Inflammatory macrophage treated with lipopolysaccharide for 4 hours (primary cell): ENCODE data around the gene SLC6A12.
"Not testable (repeated sequence)": the region's sequence is repeated elsewhere in the genome, so short reads cannot be mapped to it uniquely, and the experiment has no call there.

Source experiments
- DNase-seq: peaks from one replicate; pipeline ENCODE4 v3.0.0-alpha.2; 2020

The SLC6A12 gene

GRCh38 chr12:234019-234418 lies 20.1 kb upstream of the SLC6A12 start:
- DNase-seq: no peak

- DNase-seq: no peak
Measured at GRCh38 chr12:233615-233968, 19.6 kb upstream of the SLC6A12 start.

- DNase-seq: no peak
Measured at GRCh38 chr12:232731-233614, 19.0 kb upstream of the SLC6A12 start.

GRCh38 chr12:230925-231671 lies 17.1 kb upstream of the SLC6A12 start:
- DNase-seq: no peak

- DNase-seq: no peak
Measured at GRCh38 chr12:229441-230191, 15.7 kb upstream of the SLC6A12 start.

- no peak for DNase-seq
Measured at GRCh38 chr12:228846-229200, 14.9 kb upstream of the SLC6A12 start.

GRCh38 chr12:227923-228845 lies 14.2 kb upstream of the SLC6A12 start:
- DNase-seq: no peak

- DNase-seq: no peak
Measured at GRCh38 chr12:227286-227915, 13.4 kb upstream of the SLC6A12 start.

- no peak for DNase-seq
Measured at GRCh38 chr12:226401-226800, 12.4 kb upstream of the SLC6A12 start.

- no peak for DNase-seq
Measured at GRCh38 chr12:225012-225411, 11.1 kb upstream of the SLC6A12 start.

- DNase-seq: no peak
Measured at GRCh38 chr12:224330-224729, 10.4 kb upstream of the SLC6A12 start.

GRCh38 chr12:223841-224240 lies 9.9 kb upstream of the SLC6A12 start:
- no peak for DNase-seq

- no peak for DNase-seq
Measured at GRCh38 chr12:221736-222135, 7.8 kb upstream of the SLC6A12 start.

GRCh38 chr12:220946-221550 lies 7.1 kb upstream of the SLC6A12 start:
- no peak for DNase-seq

GRCh38 chr12:220491-220890 lies 6.5 kb upstream of the SLC6A12 start:
- DNase-seq: no peak

- peak; percentile 89 for DNase-seq
Measured at GRCh38 chr12:219891-220352, 6.0 kb upstream of the SLC6A12 start.

- DNase-seq: no peak
Measured at GRCh38 chr12:218728-219590, 5.0 kb upstream of the SLC6A12 start.

- no peak for DNase-seq
Measured at GRCh38 chr12:218221-218620, 4.3 kb upstream of the SLC6A12 start.

- not testable (repeated sequence) for DNase-seq
Measured at GRCh38 chr12:217029-217428, 3.1 kb upstream of the SLC6A12 start.

GRCh38 chr12:215116-215515 lies 1.2 kb upstream of the SLC6A12 start:
- DNase-seq: no peak
